Endothelial cell of umbilical vein (primary cell): ENCODE results near the gene DCP2. TPM values are rescaled to one million over a fixed set of nuclear protein-coding genes. Genes with fewer than 3 reads are reported as not detected.

Experiments
- BruUV-seq: library from RNA; stranded (reverse); fragments of 400-500 nt; replicated peaks from 2 replicates; lab custom pipeline; 2021; lab: Mats Ljungman, UMichigan
- CTCF ChIA-PET: fragments of 300-600, 350-600 bp; sonication (Branson Sonifier 250); formaldehyde crosslinking; loops from one replicate; lab custom pipeline; 2021; ENCODE audit warnings: antibody characterized with exemption, inconsistent platforms; lab: Charles Lee
- POLR2A ChIA-PET: fragments of 300-600, 350-600 bp; sonication (Branson Sonifier 250); formaldehyde crosslinking; loops from one replicate; lab custom pipeline; 2021; ENCODE audit warnings: antibody characterized with exemption, inconsistent platforms; lab: Charles Lee
- DNase-seq: peaks from one replicate; pipeline ENCODE4 v3.0.0-alpha.2; 2011; ENCODE audit warnings: low read depth, low spot score
- FAIRE-seq: peaks from 2 replicates; lab custom pipeline; 2011; peaks lifted over from hg19 to GRCh38; lab: Jason Lieb, UNC
- H2AFZ ChIP-seq: 2 replicates; pipeline ENCODE4 v1.6.0; 2012; ENCODE audit warnings: low read depth, low read length, control low read depth, inconsistent platforms
- H3K27ac ChIP-seq: 2 replicates; pipeline ENCODE4 v1.5.1; 2011; ENCODE audit warnings: low read depth, mild to moderate bottlenecking, control low read depth, low read length, moderate library complexity; ENCODE audit not compliant: insufficient read depth
- H3K27me3 ChIP-seq, 2 experiments: 2 replicates each; pipeline versions ENCODE4 v1.6.0 to v1.6.1; 2011; ENCODE audit warnings: low read length in 2 of 2, mixed read lengths in 1 of 2; ENCODE audit not compliant: control insufficient read depth in 2 of 2, insufficient read depth in 2 of 2
- H3K36me3 ChIP-seq, 2 experiments: 2 replicates in 1 of 2; 3 replicates in 1 of 2; pipeline ENCODE4 v1.5.1; 2011; ENCODE audit warnings: low read length in 2 of 2, mild to moderate bottlenecking in 1 of 2, moderate library complexity in 1 of 2; ENCODE audit not compliant: control insufficient read depth in 2 of 2, insufficient read depth in 2 of 2; ENCODE audit errors: extremely low read depth in 1 of 2
- H3K4me1 ChIP-seq: 3 replicates; pipeline ENCODE4 v1.5.1; 2011; ENCODE audit warnings: mild to moderate bottlenecking, low read length; ENCODE audit not compliant: control insufficient read depth, insufficient read depth; ENCODE audit errors: extremely low read depth
- H3K4me2 ChIP-seq: 2 replicates; pipeline ENCODE4 v1.6.1; 2011; ENCODE audit warnings: low read length, control low read depth, mixed read lengths; ENCODE audit not compliant: insufficient read depth
- H3K4me3 ChIP-seq, 3 experiments: fragments of 200-600 bp in 1 of 3; sonication (generic), shearing (Covaris generic) in 1 of 3; replicated peaks in 1 of 3; 2 replicates each; pipeline ENCODE4 v1.5.1; 2011 to 2016; ENCODE audit warnings: control low read depth in 3 of 3, low read length in 3 of 3, mild to moderate bottlenecking in 2 of 3, inconsistent platforms in 1 of 3, low read depth in 1 of 3, moderate library complexity in 1 of 3; ENCODE audit not compliant: insufficient read depth in 1 of 3
- H3K79me2 ChIP-seq: 2 replicates; pipeline ENCODE4 v1.6.0; 2012; ENCODE audit warnings: low read length, inconsistent platforms; ENCODE audit not compliant: control insufficient read depth, insufficient read depth
- H3K9ac ChIP-seq: replicated peaks from 2 replicates; pipeline ENCODE3; 2011; ENCODE audit warnings: low read length, control low read depth; ENCODE audit not compliant: insufficient read depth; ENCODE audit errors: extremely low read depth
- H3K9me1 ChIP-seq: replicated peaks from 3 replicates; pipeline ENCODE4 v1.6.0; 2011; ENCODE audit warnings: mild to moderate bottlenecking, low read length; ENCODE audit not compliant: control insufficient read depth, insufficient read depth; ENCODE audit errors: extremely low read depth
- H3K9me3 ChIP-seq: replicated peaks from 2 replicates; pipeline ENCODE4 v1.5.1; 2012; ENCODE audit warnings: low read length, inconsistent platforms; ENCODE audit not compliant: control insufficient read depth, insufficient read depth
- H4K20me1 ChIP-seq: replicated peaks from 2 replicates; pipeline ENCODE3; 2011; ENCODE audit warnings: mild to moderate bottlenecking, low read length; ENCODE audit not compliant: control insufficient read depth, insufficient read depth; ENCODE audit errors: extremely low read depth
- CTCF ChIP-seq, 2 donors: IDR thresholded peaks; 1 replicate in 1 of 2; 2 replicates in 1 of 2; pipeline ENCODE4 v1.5.1; 2011; ENCODE audit warnings: low read length in 2 of 2, mild to moderate bottlenecking in 2 of 2, moderate library complexity in 2 of 2, control low read depth in 1 of 2, inconsistent platforms in 1 of 2, low read depth in 1 of 2; ENCODE audit not compliant: insufficient read depth in 1 of 2; ENCODE audit errors: extremely low read depth in 1 of 2
- EZH2 ChIP-seq: IDR thresholded peaks from 2 replicates; pipeline ENCODE4 v1.6.1; 2012; ENCODE audit warnings: borderline replicate concordance, low read depth, mild to moderate bottlenecking, moderate library complexity, low read length, inconsistent platforms; ENCODE audit not compliant: severe bottlenecking
- GATA2 ChIP-seq: IDR thresholded peaks from 2 replicates; pipeline ENCODE4 v1.7.0; 2011; ENCODE audit warnings: low read depth, mild to moderate bottlenecking, moderate library complexity, mixed read lengths, low read length; ENCODE audit not compliant: insufficient read length, insufficient read depth
- JUN ChIP-seq: IDR thresholded peaks from 2 replicates; pipeline ENCODE4 v1.6.1; 2011; ENCODE audit warnings: borderline replicate concordance, low read depth; ENCODE audit not compliant: insufficient read length, insufficient read depth
- MAX ChIP-seq: IDR thresholded peaks from 2 replicates; pipeline ENCODE4 v1.6.1; 2011; ENCODE audit not compliant: insufficient read depth, insufficient read length
- MYC ChIP-seq: IDR thresholded peaks from one replicate; pipeline ENCODE4 v1.6.1; 2011; ENCODE audit warnings: mild to moderate bottlenecking, low read depth, low read length
- POLR2AphosphoS5 ChIP-seq: IDR thresholded peaks from 2 replicates; pipeline ENCODE4 v1.6.1; 2012; ENCODE audit warnings: low read depth, mild to moderate bottlenecking, control low read depth, low read length, moderate library complexity; ENCODE audit not compliant: insufficient read depth
- dilution Hi-C: fragments of 300-500 bp; cut with MboI; formaldehyde crosslinking; loops from one replicate; pipeline ENCODE4 v1.15.0; 2019; ENCODE audit warnings: low sequenced_read_pairs; ENCODE audit not compliant: extremely low pct_ligation_motif_present
- intact Hi-C: fragments of 100-400 bp; cut with micrococcal nuclease; formaldehyde crosslinking; loops from one replicate; pipeline ENCODE4 v1.10.0; 2022
- polyA plus RNA-seq, 4 experiments: library from polyadenylated mRNA; depleted of rRNA in 3 of 4; stranded (reverse) in 3 of 4; unstranded in 1 of 4; fragments of >200 nt; gene quantifications; 2 replicates each; pipeline versions ENCODE4 v1.2.1 to v1.2.3, GENCODE V29; 2011 to 2012; ENCODE audit warnings: missing spikeins in 1 of 4
- total RNA-seq: library from RNA; stranded (reverse); gene quantifications from 2 replicates; pipeline ENCODE4 v1.2.3, GENCODE V29; 2021

The DCP2 gene
- total and polyA plus RNA-seq, 2 donors (not counting 3 experiments of a cell fraction or from before 2014, with no cell fraction given) = 11.3 to 60.0 TPM

- H3K4me2 ChIP-seq = no peak overlapping the region
- H3K9me3 ChIP-seq = no peaks in the 10 kb centered on the region
- no peak overlapping the region for H2AFZ ChIP-seq
- H3K4me1 ChIP-seq = peaks cover 4% of the 10 kb centered on the region
- no peak overlapping the region for H3K27ac ChIP-seq
- FAIRE-seq (no peak), DNase-seq (peak; percentile 17)
- intact Hi-C loops (loop anchor here (1.0 to 2.0 kb wide), 3 partner anchors 287 to 563 kb away; partner anchors contain the start of gene YTHDC2), dilution Hi-C loops (no loop called here)
- H3K79me2 ChIP-seq = no peaks in the 10 kb centered on the region
- no peak overlapping the region for H3K4me3 ChIP-seq
- H4K20me1 ChIP-seq = no peaks in the 10 kb centered on the region
- H3K9ac ChIP-seq = no peak overlapping the region
- no TSS peak for BruUV-seq
- H3K27me3 ChIP-seq = no peaks in the 10 kb centered on the region
- H3K9me1 ChIP-seq = no peaks in the 10 kb centered on the region
- ChIA-PET CTCF (interaction anchor here (0.7 to 1.9 kb wide), 5 partner anchors 16 to 562 kb away, joined by 3 to 12 read pairs (median 5); no protein-coding TSS in a partner anchor), POLR2A (no interaction called here)
- peaks cover 0 to 3% of the 10 kb centered on the region in 2 experiments for H3K36me3 ChIP-seq
- TF ChIP-seq POLR2AphosphoS5 = no peak
- no peak for TF ChIP-seq GATA2
- TF ChIP-seq CTCF (IDR thresholded peaks at IDR 0.05; ENCODE audit: extremely low read depth in 1 of 2, insufficient read depth in 1 of 2, low read depth in 1 of 2, low read length in 2 of 2) = peak; percentile 19 to 20
Measured at GRCh38 chr5:113043491-113043931, 66.9 kb downstream of the DCP2 start.

DNA sequence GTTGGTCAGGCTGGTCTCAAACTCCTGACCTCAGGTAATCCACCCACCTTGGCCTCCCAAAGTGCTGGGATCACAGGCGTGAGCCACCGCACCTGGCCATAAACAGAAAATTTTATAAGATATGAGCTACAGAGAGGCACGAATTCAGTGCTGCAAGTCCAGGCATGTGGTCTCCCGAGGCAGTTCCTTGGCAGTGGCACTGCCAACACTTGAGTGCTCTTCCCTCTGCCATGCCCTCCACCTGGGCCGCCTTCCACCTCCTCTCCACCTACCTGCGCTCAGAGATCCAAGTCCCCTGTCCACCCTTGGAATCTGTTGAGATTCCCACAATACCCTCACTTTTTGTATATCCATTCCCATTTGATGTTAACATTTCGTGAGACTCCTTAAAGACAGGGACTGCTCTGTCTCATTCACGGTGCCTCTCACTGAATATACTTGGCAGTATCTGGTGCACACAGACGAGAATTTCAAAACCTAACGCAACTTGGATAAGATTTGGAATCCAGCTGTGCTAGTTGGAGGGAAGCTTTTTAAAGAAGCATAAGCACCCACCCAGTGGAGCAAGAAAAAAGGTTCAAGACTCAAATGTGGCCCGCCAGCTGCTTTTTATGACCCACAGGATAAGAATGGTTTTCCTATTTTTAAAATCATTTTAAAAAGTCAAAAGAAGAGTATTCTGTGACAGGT lies 68.3 kb downstream of the DCP2 start:
- BruUV-seq = no TSS peak
- Histone ChIP-seq H4K20me1 (no peaks in the 10 kb centered on the region), H3K4me2 (no peak overlapping the region), H2AFZ (no peak overlapping the region), H3K9me1 (no peaks in the 10 kb centered on the region), H3K79me2 (no peaks in the 10 kb centered on the region), H3K27me3 (no peaks in the 10 kb centered on the region), H3K36me3 (peaks cover 0 to 7% of the 10 kb centered on the region in 2 experiments), H3K4me1 (peaks cover 4% of the 10 kb centered on the region), H3K9ac (no peak overlapping the region), H3K4me3 (no peak overlapping the region), H3K27ac (no peak overlapping the region), H3K9me3 (no peaks in the 10 kb centered on the region)
- intact Hi-C loops (no loop called here), dilution Hi-C loops (no loop called here)
- POLR2A ChIA-PET = no interaction called here
- CTCF ChIA-PET = interaction anchor here (1.0 to 1.6 kb wide), 3 partner anchors 15 to 292 kb away, joined by 3 to 5 read pairs (median 3); no protein-coding TSS in a partner anchor
- no peak for FAIRE-seq
- DNase-seq = no peak
- TF ChIP-seq GATA2 (no peak), MYC (no peak), MAX (no peak), POLR2AphosphoS5 (no peak), JUN (no peak), CTCF (IDR thresholded peaks at IDR 0.05; ENCODE audit: extremely low read depth in 1 of 2, insufficient read depth in 1 of 2, low read depth in 1 of 2, low read length in 2 of 2) (no peak), EZH2 (no peak)
